Natural killer cell treated with Interleukin-12 subunit alpha and Interleukin-12 subunit beta and Interleukin-15 and Interleukin-18, amount 100 ng/mL, for 72 hours (primary cell): ENCODE results near the gene TMEM8B. TPM values are rescaled to one million over a fixed set of nuclear protein-coding genes. Genes with fewer than 3 reads are reported as not detected.
A peak's percentile ranks its signal among the peaks of the same experiment; 100 is the strongest.

Source experiments
- ATAC-seq, 2 donors: fragments of 150-1000 bp; cut with Tn5 transposase in 1 of 2; sonication (Bioruptor Pico), chemical (Tn5 transposase) in 1 of 2; 2 replicates each; pipeline ENCODE4 v1.10.0; 2021
- DNase-seq: peaks from one replicate; pipeline ENCODE4 v3.0.0; 2022; ENCODE audit warnings: low spot score
- H3K27ac Mint-ChIP-seq, 2 donors: 1 replicate in 1 of 2; 2 replicates in 1 of 2; pipeline ENCODE4 v1.8.0; 2022; ENCODE audit warnings: mixed read lengths in 2 of 2, mild to moderate bottlenecking in 1 of 2, moderate library complexity in 1 of 2
- H3K27me3 Mint-ChIP-seq, 2 donors: 1 replicate in 1 of 2; 2 replicates in 1 of 2; pipeline ENCODE4 v1.8.0; 2022; ENCODE audit warnings: mixed read lengths in 2 of 2
- H3K36me3 Mint-ChIP-seq: one replicate; pipeline ENCODE4 v1.8.0; 2022; ENCODE audit warnings: mixed read lengths
- H3K4me1 Mint-ChIP-seq, 2 donors: 1 replicate in 1 of 2; 2 replicates in 1 of 2; pipeline ENCODE4 v1.8.0; 2022; ENCODE audit warnings: low read depth in 2 of 2, mixed read lengths in 2 of 2, mild to moderate bottlenecking in 1 of 2
- H3K4me3 Mint-ChIP-seq: one replicate; pipeline ENCODE4 v1.8.0; 2022; ENCODE audit warnings: mixed read lengths
- H3K9me3 Mint-ChIP-seq: 2 replicates; pipeline ENCODE4 v1.8.0; 2022; ENCODE audit warnings: mixed read lengths
- total RNA-seq, 2 donors: library from RNA; stranded (reverse); gene quantifications; one replicate each; pipeline ENCODE4 v1.2.3, GENCODE V29; 2022

The TMEM8B gene, protein sequence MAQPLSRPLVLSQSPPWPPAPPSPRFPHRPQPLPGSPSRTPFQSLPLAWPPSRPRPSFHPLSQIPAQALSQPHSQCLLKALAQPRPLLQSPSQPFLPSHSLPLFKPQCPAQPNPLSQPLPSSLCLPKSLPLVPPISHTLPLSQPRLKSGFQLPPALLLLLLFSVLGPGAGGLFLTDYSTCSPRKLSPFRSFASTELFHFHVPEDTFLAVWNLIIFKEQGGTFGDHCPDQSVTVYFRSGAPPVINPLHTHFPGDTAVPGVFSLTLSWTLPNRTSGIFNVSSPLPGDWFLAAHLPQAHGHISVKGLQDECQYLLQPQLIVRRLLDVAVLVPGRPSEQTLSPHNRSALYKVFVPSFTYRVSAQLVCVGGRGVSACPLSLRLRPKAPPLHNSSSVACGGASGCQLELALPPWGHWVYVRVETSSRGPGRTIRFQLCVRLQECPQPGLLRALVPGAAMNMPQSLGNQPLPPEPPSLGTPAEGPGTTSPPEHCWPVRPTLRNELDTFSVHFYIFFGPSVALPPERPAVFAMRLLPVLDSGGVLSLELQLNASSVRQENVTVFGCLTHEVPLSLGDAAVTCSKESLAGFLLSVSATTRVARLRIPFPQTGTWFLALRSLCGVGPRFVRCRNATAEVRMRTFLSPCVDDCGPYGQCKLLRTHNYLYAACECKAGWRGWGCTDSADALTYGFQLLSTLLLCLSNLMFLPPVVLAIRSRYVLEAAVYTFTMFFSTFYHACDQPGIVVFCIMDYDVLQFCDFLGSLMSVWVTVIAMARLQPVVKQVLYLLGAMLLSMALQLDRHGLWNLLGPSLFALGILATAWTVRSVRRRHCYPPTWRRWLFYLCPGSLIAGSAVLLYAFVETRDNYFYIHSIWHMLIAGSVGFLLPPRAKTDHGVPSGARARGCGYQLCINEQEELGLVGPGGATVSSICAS
- total RNA-seq, result 1 to 10 TPM; 1.8 TPM

DNA sequence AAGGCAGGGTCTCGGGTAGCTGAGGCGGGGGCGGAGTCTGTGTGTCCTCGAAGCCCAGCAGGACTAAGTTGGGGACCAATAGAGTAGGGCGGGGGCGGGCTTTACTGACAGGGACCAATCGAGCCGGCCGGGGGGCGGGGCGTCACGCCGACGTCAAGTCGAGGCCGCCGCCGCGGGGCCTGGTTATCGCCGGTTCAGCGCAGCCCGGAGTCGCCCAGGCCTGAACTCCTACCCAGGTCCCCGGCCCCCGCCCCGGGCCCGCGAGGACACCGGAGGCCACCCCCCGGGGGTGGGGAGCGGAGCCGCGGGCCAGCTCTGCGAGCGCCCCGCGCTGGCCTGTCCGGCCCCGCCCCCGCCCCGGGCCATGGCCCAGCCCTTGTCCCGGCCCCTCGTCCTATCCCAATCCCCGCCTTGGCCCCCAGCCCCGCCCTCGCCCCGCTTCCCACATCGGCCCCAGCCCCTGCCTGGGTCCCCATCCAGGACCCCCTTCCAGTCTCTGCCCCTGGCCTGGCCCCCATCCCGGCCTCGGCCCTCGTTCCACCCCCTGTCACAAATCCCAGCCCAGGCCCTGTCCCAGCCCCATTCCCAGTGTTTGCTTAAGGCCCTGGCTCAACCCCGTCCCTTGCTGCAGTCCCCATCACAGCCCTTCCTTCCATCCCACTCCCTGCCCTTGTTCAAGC, at the start of gene TMEM8B:
Gene TMEM8B, plus strand, starts transcription at position 145 of the 680 bp plus-strand sequence. Its CDS starts 220 bp downstream, at position 365.
- H3K4me3 Mint-ChIP-seq, result peak within 1 kb of the TSS; percentile 97
- ATAC-seq, result peak; percentile 96

DNA sequence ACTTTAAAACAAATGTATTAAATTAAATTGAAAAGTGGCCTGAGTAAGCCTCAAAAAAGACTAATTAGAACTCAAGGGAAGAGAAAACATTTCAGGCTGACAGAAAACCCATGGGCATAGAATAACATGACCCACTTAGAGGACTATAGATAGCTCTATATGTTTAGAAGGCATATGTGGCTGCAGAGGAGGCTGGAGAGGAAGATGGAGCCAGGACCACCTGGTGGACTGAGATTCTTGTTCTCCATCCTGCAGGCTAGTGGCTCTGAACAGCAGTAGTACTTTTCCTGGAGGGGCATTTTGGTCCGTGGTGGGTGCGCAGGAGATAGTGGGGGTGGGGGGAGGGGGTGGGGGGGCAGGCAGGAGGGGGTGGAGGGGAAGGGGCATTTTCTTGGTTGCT, 48.0 kb upstream of the TMEM8B start:
- no peaks in the 10 kb centered on the region for H3K4me1 Mint-ChIP-seq
- peaks cover 16% of the 10 kb centered on the region for H3K36me3 Mint-ChIP-seq
- H3K9me3 Mint-ChIP-seq, result no peaks in the 10 kb centered on the region
- no peak for ATAC-seq
- no peak for DNase-seq
- H3K4me3 Mint-ChIP-seq, result no peak overlapping the region
- H3K27ac Mint-ChIP-seq, result no peak overlapping the region
- no peaks in the 10 kb centered on the region for H3K27me3 Mint-ChIP-seq

More for the DNA sequence above, at the start of gene TMEM8B:
- peak within 1 kb of the TSS; percentile 60 to 69 for H3K27ac Mint-ChIP-seq
- no peaks in the 10 kb centered on the region for H3K27me3 Mint-ChIP-seq
- no peaks in the 10 kb centered on the region for H3K9me3 Mint-ChIP-seq
- H3K36me3 Mint-ChIP-seq, result no peaks in the 10 kb centered on the region
- peaks cover 15 to 19% of the 10 kb centered on the region in 2 donors for H3K4me1 Mint-ChIP-seq
- peak; percentile 90 for DNase-seq

DNA sequence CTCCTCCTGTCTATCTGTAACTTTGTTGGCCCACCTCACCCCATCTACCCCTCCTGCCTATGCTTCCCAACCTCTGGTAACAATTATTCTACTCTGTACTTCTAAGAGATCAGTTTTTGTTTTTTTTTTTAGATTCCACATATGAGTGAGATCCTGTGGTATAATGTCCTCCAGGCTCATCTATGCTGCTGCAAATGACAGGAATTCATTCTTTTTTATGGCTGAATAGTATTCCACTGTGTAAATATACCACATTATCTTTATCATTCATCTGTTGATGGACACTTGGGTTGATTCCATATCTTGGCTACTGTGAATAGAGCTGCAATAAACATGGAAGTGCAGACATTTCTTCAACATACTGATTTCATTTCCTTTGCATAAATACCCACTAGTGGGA, 45.6 kb upstream of the TMEM8B start:
- Mint-ChIP-seq H3K4me1 (no peaks in the 10 kb centered on the region), H3K36me3 (peaks cover 17% of the 10 kb centered on the region), H3K27ac (no peak overlapping the region), H3K27me3 (no peaks in the 10 kb centered on the region), H3K4me3 (no peak overlapping the region), H3K9me3 (no peaks in the 10 kb centered on the region)
- no peak for DNase-seq
- ATAC-seq, result no peak

DNA sequence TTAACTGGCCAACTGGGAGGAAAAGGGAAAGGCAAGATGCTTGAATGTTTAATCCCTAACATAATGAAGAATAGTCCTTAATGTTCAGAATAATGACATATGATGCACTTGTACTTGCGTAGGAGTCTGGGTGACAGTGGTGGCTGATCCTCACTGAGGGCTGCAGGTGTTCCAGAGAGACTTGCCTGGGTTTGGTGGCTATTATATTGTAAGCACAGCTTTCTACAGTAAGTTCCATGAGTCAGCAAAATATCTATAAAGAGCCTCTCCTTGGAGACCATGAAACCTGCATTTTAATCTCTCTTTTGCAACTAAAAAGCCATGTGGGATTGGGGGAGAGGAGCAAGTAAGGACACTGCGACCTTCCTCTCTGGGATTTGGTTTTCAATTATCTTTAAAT, 39.5 kb upstream of the TMEM8B start:
- no peaks in the 10 kb centered on the region for H3K9me3 Mint-ChIP-seq
- H3K27ac Mint-ChIP-seq, result no peak overlapping the region
- H3K36me3 Mint-ChIP-seq, result peaks cover 6% of the 10 kb centered on the region
- ATAC-seq (no peak), DNase-seq (no peak)
- peaks cover 5 to 10% of the 10 kb centered on the region in 2 donors for H3K4me1 Mint-ChIP-seq
- no peaks in the 10 kb centered on the region for H3K27me3 Mint-ChIP-seq
- H3K4me3 Mint-ChIP-seq, result no peak overlapping the region

DNA sequence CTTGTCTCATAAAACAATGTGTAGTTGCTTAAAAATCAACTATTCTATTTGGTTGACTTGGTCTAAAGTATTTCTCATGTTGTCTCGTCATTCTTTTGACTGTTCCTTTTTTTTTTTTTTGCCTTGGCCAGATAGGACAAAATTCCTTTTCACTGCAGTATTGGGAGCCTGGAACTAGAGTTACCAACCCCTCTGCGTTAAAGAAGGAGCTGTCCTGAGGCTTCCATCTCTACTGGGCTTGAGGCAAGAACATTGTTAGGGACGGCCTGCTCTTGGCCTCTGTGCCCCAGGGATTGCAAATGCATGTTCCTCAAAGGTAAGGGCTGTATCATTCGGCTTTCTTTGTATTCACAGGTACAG, 39.0 kb upstream of the TMEM8B start:
- Mint-ChIP-seq H3K4me3 (no peak overlapping the region), H3K27ac (no peak overlapping the region), H3K27me3 (no peaks in the 10 kb centered on the region), H3K4me1 (peaks cover 6 to 10% of the 10 kb centered on the region in 2 donors), H3K36me3 (peaks cover 6% of the 10 kb centered on the region), H3K9me3 (no peaks in the 10 kb centered on the region)
- DNase-seq, result no peak
- ATAC-seq, result no peak

DNA sequence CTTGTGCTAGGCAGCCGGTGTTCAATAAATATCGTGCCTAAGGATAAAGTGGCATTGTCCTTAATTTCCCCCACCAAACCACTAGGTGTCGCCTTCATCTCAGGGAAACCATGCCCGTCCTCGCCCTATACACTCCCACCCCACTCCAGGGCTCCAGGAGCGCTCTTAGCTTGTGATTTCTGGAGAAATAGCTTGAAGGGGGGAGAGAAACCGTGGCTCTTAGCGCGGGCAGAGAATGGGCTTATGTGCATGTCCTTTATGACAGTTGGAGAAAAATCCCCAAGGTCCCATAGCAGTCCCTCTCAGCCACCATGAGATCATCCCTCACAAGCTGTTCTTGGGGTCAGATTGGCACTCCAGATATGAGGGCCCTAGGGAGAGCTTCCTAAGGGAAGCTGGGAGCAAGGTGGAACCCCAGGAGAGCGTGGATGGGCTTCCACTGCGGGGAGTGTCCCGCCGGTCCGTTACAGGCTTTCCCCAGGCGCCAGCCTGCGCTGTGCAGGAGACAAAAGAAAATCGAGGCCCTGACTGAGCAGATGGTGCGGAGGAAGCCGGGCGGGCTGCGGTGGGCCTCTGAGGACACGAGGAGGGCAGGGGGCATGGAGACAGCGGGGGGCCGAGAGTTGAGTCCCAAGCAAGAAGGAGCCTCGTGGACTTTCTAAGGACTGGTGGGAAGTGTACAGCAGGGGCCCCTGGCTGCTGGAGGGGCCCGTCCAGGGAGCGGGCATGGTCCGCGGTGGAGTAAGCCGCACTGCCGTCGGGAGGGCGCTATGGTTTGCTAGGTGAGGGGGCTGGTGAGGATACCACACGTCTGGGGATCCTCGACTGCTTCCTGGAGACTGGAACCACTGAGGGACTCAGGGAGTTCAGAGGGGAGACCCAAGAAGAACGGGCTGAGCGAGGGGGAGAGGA, 38.4 kb upstream of the TMEM8B start:
- Mint-ChIP-seq H3K9me3 (no peaks in the 10 kb centered on the region), H3K4me3 (no peak overlapping the region), H3K4me1 (peaks cover 6 to 13% of the 10 kb centered on the region in 2 donors), H3K27ac (no peak overlapping the region), H3K27me3 (no peaks in the 10 kb centered on the region), H3K36me3 (peaks cover 5% of the 10 kb centered on the region)
- ATAC-seq (peak; percentile 78 to 89), DNase-seq (peak; percentile 67)

DNA sequence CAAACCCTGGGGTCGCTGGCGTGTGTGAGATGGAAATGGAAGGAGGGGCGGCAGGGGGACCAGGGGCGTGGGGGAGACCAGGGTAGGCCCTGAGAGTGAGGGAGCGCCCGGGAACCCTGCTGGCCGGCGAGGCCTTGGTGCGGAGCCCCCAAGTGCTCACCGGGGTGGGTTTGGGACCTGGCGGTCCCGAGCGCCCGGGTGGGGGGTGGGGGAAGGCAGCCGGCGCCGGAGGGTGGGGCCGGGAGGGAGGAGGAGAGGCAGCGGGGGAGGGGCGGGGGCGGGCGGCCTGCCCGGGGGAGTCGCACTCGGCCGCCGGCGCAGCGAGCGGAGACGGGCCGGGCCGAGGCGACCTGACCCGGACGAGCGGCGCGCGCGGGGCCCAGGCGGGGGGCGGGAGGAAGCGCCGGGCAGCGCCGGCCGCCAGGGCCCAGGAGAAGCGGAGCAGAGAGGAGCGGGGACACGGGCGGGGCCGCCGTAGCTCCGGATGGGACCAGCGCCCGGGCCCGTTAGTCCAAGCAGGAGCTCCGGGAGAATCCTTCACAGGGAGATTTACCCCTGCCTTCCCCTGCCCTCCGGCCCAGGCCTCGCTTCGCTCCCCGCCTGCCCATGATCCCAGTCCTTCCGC, 37.6 kb upstream of the TMEM8B start, which contains the start of gene NPR2:
Gene NPR2, plus strand, starts transcription at position 295 of the 625 bp plus-strand sequence. CDS start 818 bp downstream, outside the sequence.
- no peaks in the 10 kb centered on the region for H3K9me3 Mint-ChIP-seq
- H3K4me1 Mint-ChIP-seq, result peaks cover 6 to 13% of the 10 kb centered on the region in 2 donors
- H3K27ac Mint-ChIP-seq, result no peak within 1 kb of the TSS
- H3K36me3 Mint-ChIP-seq, result no peaks in the 10 kb centered on the region
- ATAC-seq, result no peak
- no peak for DNase-seq
- no peaks in the 10 kb centered on the region for H3K27me3 Mint-ChIP-seq
- no peak within 1 kb of the TSS for H3K4me3 Mint-ChIP-seq

DNA sequence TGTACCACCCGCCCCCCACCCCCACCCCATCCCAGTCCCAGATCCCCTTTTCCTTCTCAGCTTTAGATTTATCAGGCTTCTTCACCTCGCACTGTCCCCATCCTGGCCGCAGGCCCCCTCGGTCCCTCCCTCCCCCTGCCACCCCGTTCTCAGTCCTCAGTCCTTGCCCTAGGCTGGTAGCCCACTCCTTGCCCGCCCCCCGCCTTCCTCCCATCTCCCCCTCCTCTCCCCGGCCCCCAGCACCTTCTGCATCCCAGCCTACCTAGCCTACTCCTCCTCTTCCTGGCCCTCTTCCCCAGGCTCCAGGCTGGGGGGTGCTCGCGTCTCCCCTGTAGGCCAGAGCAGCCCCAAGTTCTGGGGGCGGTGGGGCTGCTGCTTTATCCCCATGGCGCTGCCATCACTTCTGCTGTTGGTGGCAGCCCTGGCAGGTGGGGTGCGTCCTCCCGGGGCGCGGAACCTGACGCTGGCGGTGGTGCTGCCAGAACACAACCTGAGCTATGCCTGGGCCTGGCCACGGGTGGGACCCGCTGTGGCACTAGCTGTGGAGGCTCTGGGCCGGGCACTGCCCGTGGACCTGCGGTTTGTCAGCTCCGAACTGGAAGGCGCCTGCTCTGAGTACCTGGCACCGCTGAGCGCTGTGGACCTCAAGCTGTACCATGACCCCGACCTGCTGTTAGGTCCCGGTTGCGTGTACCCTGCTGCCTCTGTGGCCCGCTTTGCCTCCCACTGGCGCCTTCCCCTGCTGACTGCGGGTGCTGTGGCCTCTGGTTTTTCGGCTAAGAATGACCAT, 36.8 kb upstream of the TMEM8B start:
- Mint-ChIP-seq H3K9me3 (no peaks in the 10 kb centered on the region), H3K27ac (no peak overlapping the region), H3K27me3 (no peaks in the 10 kb centered on the region), H3K4me3 (no peak overlapping the region), H3K4me1 (peaks cover 11 to 17% of the 10 kb centered on the region in 2 donors), H3K36me3 (no peaks in the 10 kb centered on the region)
- DNase-seq, result no peak
- ATAC-seq, result no peak

DNA sequence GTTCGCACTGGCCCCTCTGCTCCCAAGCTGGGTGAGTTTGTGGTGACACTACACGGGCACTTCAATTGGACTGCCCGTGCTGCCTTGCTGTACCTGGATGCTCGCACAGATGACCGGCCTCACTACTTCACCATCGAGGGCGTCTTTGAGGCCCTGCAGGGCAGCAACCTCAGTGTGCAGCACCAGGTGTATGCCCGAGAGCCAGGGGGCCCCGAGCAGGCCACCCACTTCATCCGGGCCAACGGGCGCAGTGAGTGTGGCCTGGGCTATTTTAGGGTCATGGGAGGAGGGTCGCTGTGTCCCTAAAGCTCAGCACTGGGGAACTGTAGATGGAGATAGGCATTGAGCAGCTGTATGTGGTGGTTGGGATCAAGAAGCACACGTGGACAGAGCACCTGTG, 36.2 kb upstream of the TMEM8B start:
- Mint-ChIP-seq H3K9me3 (no peaks in the 10 kb centered on the region), H3K4me3 (no peak overlapping the region), H3K27ac (no peak overlapping the region)

DNA sequence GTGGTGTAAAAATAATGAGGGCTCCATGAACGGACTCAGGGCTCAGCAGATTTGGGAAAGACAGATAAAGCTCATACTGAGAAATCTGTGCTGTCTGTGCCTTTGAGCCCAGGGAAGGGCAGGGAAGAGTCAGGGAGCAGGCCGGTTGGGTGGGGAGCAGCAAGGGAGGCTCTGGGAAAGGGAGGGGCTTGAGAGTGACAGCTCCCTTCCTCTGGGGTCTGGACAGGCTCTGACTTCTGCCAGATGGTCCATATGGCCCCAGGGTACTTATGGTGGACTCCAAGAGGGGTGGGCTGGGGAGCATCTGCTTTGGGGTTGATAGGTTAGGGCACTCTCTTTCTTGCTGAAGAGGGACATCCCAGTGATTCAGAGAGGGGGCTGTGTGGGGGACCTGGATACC, 35.6 kb upstream of the TMEM8B start:
- Mint-ChIP-seq H3K9me3 (no peaks in the 10 kb centered on the region), H3K4me3 (no peak overlapping the region), H3K27me3 (no peaks in the 10 kb centered on the region), H3K27ac (no peak overlapping the region), H3K36me3 (no peaks in the 10 kb centered on the region), H3K4me1 (peaks cover 17 to 19% of the 10 kb centered on the region in 2 donors)
- ATAC-seq, result no peak
- no peak for DNase-seq

More for the DNA sequence above, 36.2 kb upstream of the TMEM8B start:
- peaks cover 14 to 17% of the 10 kb centered on the region in 2 donors for H3K4me1 Mint-ChIP-seq
- no peak for ATAC-seq
- no peaks in the 10 kb centered on the region for H3K27me3 Mint-ChIP-seq
- no peak for DNase-seq
- H3K36me3 Mint-ChIP-seq, result no peaks in the 10 kb centered on the region

DNA sequence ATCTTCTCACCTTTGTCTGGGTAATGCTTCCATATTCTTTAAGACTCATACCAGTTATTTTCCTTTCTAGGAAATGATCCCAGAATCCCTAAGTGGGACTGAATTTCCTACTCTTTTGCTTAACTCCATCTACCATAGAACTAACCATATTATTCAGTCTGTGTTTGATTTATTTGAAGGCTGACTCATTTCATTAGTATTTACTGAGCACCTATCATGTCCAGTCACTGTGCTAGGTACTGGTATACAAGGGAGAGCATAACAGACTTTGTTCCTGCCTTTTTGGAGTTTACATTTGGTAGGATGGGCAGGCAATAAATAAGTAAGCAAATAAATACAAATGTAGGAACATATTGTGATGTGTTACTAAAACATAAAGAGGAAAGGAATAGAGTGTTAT, 33.3 kb upstream of the TMEM8B start:
- DNase-seq, result no peak
- no peak overlapping the region for H3K27ac Mint-ChIP-seq
- H3K36me3 Mint-ChIP-seq, result no peaks in the 10 kb centered on the region
- H3K4me1 Mint-ChIP-seq, result peaks cover 16 to 19% of the 10 kb centered on the region in 2 donors
- ATAC-seq, result no peak
- H3K9me3 Mint-ChIP-seq, result no peaks in the 10 kb centered on the region
- H3K27me3 Mint-ChIP-seq, result no peaks in the 10 kb centered on the region
- H3K4me3 Mint-ChIP-seq, result no peak overlapping the region
